ENCODE results near the gene SYT12. TPM values are rescaled to one million over a fixed set of nuclear protein-coding genes. Genes with fewer than 3 reads are reported as not detected.
A peak's percentile ranks its signal among the peaks of the same experiment; 100 is the strongest.

The SYT12 gene
- total RNA-seq, 1 experiment from 2014 or later, result 1.9 TPM

GRCh38 chr11:67024410-67024809 lies 1.5 kb downstream of the SYT12 start:
- Histone ChIP-seq H3K4ac (ENCODE audit: low read depth, low read length) (no peak overlapping the region), H3K27me3 (ENCODE audit: insufficient read depth, low read length) (peaks cover 22% of the 10 kb centered on the region), H2BK20ac (ENCODE audit: low read depth, low read length, poor library complexity, severe bottlenecking) (no peak overlapping the region), H3K27ac (ENCODE audit: insufficient read length, low read depth, low read length) (no peak overlapping the region), H2AK5ac (ENCODE audit: insufficient read length, low read length) (no peak overlapping the region), H2BK15ac (ENCODE audit: low read depth, low read length) (no peak overlapping the region), H3T11ph (ENCODE audit: low read length) (no peak overlapping the region), H3K4me1 (ENCODE audit: insufficient read depth, low read length) (no peaks in the 10 kb centered on the region; the same call in 1 of the 2 replicates), H4K5ac (ENCODE audit: insufficient read length, low read depth, low read length) (no peak overlapping the region), H3K4me2 (ENCODE audit: insufficient read depth, insufficient read length, low read length) (no peak overlapping the region), H3K79me2 (ENCODE audit: insufficient read depth, low read length) (no peaks in the 10 kb centered on the region), H3K14ac (ENCODE audit: insufficient read depth, low read length) (no peak overlapping the region), H3K9me3 (ENCODE audit: control insufficient read depth, low read depth, low read length) (no peaks in the 10 kb centered on the region), H4K20me1 (ENCODE audit: control insufficient read depth, insufficient read depth, insufficient read length) (no peaks in the 10 kb centered on the region), H3K18ac (ENCODE audit: insufficient read length, low read depth, low read length) (no peak overlapping the region), H4K91ac (ENCODE audit: insufficient read length, low read depth, low read length) (no peak overlapping the region), H2BK5ac (ENCODE audit: insufficient read length, low read length) (no peak overlapping the region), H2BK120ac (ENCODE audit: low read depth, low read length, poor library complexity, severe bottlenecking) (no peak overlapping the region), H2AFZ (ENCODE audit: low read length) (no peak overlapping the region), H3K79me1 (ENCODE audit: insufficient read depth, low read depth, low read length, poor library complexity, severe bottlenecking) (no peaks in the 10 kb centered on the region), H2BK12ac (ENCODE audit: insufficient read length, low read depth, low read length) (no peak overlapping the region), H4K8ac (replicated peaks; ENCODE audit: insufficient read length, low read depth, low read length) (no peak overlapping the region), H3K23me2 (ENCODE audit: insufficient read length, low read depth, low read length, poor library complexity, severe bottlenecking) (peaks cover 8% of the 10 kb centered on the region), H3K56ac (ENCODE audit: insufficient read length, low read depth, low read length) (no peak overlapping the region), H3K23ac (ENCODE audit: insufficient read length, low read depth, low read length) (no peak overlapping the region), H3K9ac (ENCODE audit: extremely low read depth, insufficient read length, low read length) (no peak overlapping the region)
- TF ChIP-seq CTCF (conservative IDR thresholded peaks at IDR 0.05), result no peak
- WGBS (ENCODE audit: extremely low coverage, insufficient read length, low lambda C conversion rate), result no CpG with 5 or more reads among the region's 5 CpGs
- no peak for DNase-seq
- peak overlapping the region in 1 of 2 experiments; percentile 65; a peak in 1 of 5 replicates for H3K4me3 Mint-ChIP-seq
- H3K27me3 Mint-ChIP-seq (ENCODE audit: low read depth), result peaks cover 46% of the 10 kb centered on the region
- no peak overlapping the region; a peak in 1 of 7 replicates for H3K27ac Mint-ChIP-seq
- H3K36me3 Mint-ChIP-seq (ENCODE audit: insufficient read depth in 1 of 3, low read depth in 3 of 3), result peaks cover 0 to 6% (median 0%) of the 10 kb centered on the region in 3 experiments; a peak in 3 of 7 replicates
- peaks cover 0 to 8% of the 10 kb centered on the region in 2 experiments; a peak in 2 of 5 replicates for H3K9me3 Mint-ChIP-seq
- H3K4me1 Mint-ChIP-seq, result peaks cover 14 to 18% of the 10 kb centered on the region in 2 experiments
